Ovary (tissue), 3 donors: ENCODE results near the gene CLK4.

ENCODE experiments used
- CTCF ChIP-seq, 3 donors: fragments of 450-650 bp in 2 of 3; fragments of 200-600 bp in 1 of 3; IDR thresholded peaks; one replicate each; pipeline versions ENCODE4 v1.5.1 to v1.8.0; 2016 to 2022; ENCODE audit warnings: antibody characterized with exemption in 3 of 3, mild to moderate bottlenecking in 1 of 3
- EP300 ChIP-seq: sonication (generic); formaldehyde crosslinking; IDR thresholded peaks from one replicate; pipeline ENCODE4 v1.6.1; 2017; ENCODE audit warnings: antibody characterized with exemption
- POLR2A ChIP-seq: fragments of 450-650 bp; IDR thresholded peaks from one replicate; pipeline ENCODE4 v1.6.1; 2017; ENCODE audit warnings: antibody characterized with exemption, mild to moderate bottlenecking, moderate library complexity
- donor health status: DM: no; HTN: no; CAD: no.

- TF ChIP-seq CTCF (IDR thresholded peaks at IDR 0.05) (no peak), POLR2A (no peak), EP300 (no peak)
Measured at GRCh38 chr5:178602752-178603151, 24.1 kb downstream of the CLK4 start.
